A549 (cell line): ENCODE results near the gene FOXK1.

ENCODE experiments used
- HOXA7 ChIP-seq: fragments of 250-450 bp; sonication (Bioruptor Pico); IDR thresholded peaks from 2 replicates; pipeline ENCODE4 v1.5.0; 2020; ENCODE audit warnings: mild to moderate bottlenecking, moderate library complexity
- MYC ChIP-seq: IDR thresholded peaks from 2 replicates; pipeline ENCODE4 v1.6.1; 2012; ENCODE audit warnings: mild to moderate bottlenecking, inconsistent platforms, low read length, improper control_type of control experiment, borderline replicate concordance
- PHF8 ChIP-seq: fragments of 200-600 bp; sonication (generic); IDR thresholded peaks from 2 replicates; pipeline ENCODE4 v1.6.1; 2016; ENCODE audit warnings: low read depth, mild to moderate bottlenecking, antibody characterized with exemption, moderate library complexity, borderline replicate concordance
- POLR2A ChIP-seq: IDR thresholded peaks from 2 replicates; pipeline ENCODE4 v1.6.1; 2012; ENCODE audit warnings: mild to moderate bottlenecking, low read length
- RFX5 ChIP-seq: fragments of 450-650 bp; IDR thresholded peaks from 2 replicates; pipeline ENCODE4 v1.7.1; 2014; ENCODE audit warnings: antibody characterized with exemption, mild to moderate bottlenecking, moderate library complexity
- SMC3 ChIP-seq: fragments of >200 bp; sonication (Bioruptor Twin); formaldehyde crosslinking; IDR thresholded peaks from 3 replicates; pipeline ENCODE4 v1.6.1; 2018; ENCODE audit warnings: inconsistent platforms
- TP53 ChIP-seq: fragments of 250-450 bp; sonication (Bioruptor Pico); IDR thresholded peaks from 2 replicates; pipeline ENCODE4 v1.5.0; 2021; ENCODE audit warnings: mild to moderate bottlenecking, moderate library complexity
- ZNF302 ChIP-seq: fragments of 250-450 bp; sonication (Bioruptor Pico); IDR thresholded peaks from 2 replicates; pipeline ENCODE4 v1.9.0; 2021; ENCODE audit warnings: inconsistent platforms, mild to moderate bottlenecking, moderate library complexity
- TF ChIP-seq, protein P1 (sequence below): fragments of >200 bp; sonication (Bioruptor Twin); formaldehyde crosslinking; IDR thresholded peaks from 3 replicates; pipeline ENCODE4 v1.5.1; 2016
- TF ChIP-seq, protein P2 (sequence below): IDR thresholded peaks from 2 replicates; pipeline ENCODE4 v1.6.1; 2012
- TF ChIP-seq, protein P3 (sequence below): fragments of 450-650 bp; IDR thresholded peaks from 2 replicates; pipeline ENCODE4 v1.6.1; 2014; ENCODE audit warnings: antibody characterized with exemption

DNA sequence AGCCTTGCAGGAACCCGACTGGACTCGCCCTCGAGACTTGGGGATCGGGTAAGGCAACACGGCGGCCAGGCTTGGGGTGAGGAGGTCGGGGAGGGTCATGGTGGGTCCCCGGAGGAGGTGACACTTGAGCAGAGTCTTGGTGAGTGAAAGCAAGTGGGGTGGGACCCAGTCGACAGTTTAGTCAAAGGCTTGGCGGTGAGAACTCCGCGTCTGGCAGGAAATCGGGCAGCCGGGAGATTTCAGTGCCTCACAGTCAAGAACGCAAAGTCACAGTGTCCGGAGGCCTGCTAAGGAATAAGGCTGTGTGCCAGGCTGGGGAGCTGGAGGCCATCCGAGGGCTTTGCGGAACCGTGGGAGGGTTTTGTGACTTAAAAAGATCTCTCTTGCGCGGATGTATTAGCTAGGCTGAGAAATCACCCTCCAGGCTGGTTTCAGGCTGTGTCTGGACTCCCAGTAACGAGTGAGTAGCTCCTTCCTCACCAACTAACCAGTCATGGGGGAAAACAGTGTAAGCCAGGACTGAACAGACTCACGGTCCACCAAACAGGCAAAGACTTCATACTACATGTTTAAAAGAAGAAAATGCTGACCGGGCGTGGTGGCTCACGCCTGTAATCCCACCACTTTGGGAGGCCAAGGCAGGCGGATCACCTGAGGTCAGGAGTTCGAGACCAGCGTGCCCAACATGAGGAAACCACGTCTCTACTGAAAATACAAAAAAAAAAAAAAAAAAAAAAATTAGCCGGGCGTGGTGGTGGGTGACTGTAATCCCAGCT, 93.9 kb downstream of the FOXK1 start:
- TF ChIP-seq TP53 (CRISPR knock-in tag) = no peak
- TF ChIP-seq, protein P1, sequence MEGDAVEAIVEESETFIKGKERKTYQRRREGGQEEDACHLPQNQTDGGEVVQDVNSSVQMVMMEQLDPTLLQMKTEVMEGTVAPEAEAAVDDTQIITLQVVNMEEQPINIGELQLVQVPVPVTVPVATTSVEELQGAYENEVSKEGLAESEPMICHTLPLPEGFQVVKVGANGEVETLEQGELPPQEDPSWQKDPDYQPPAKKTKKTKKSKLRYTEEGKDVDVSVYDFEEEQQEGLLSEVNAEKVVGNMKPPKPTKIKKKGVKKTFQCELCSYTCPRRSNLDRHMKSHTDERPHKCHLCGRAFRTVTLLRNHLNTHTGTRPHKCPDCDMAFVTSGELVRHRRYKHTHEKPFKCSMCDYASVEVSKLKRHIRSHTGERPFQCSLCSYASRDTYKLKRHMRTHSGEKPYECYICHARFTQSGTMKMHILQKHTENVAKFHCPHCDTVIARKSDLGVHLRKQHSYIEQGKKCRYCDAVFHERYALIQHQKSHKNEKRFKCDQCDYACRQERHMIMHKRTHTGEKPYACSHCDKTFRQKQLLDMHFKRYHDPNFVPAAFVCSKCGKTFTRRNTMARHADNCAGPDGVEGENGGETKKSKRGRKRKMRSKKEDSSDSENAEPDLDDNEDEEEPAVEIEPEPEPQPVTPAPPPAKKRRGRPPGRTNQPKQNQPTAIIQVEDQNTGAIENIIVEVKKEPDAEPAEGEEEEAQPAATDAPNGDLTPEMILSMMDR = no peak
- no peak for TF ChIP-seq RFX5
- TF ChIP-seq HOXA7 (CRISPR knock-in tag) = no peak
- TF ChIP-seq, protein P2, sequence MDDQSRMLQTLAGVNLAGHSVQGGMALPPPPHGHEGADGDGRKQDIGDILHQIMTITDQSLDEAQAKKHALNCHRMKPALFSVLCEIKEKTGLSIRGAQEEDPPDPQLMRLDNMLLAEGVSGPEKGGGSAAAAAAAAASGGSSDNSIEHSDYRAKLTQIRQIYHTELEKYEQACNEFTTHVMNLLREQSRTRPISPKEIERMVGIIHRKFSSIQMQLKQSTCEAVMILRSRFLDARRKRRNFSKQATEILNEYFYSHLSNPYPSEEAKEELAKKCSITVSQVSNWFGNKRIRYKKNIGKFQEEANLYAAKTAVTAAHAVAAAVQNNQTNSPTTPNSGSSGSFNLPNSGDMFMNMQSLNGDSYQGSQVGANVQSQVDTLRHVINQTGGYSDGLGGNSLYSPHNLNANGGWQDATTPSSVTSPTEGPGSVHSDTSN = no peak
- no peak; the same call in 1 of the 2 replicates for TF ChIP-seq PHF8
- TF ChIP-seq ZNF302 (CRISPR knock-in tag) = no peak
- TF ChIP-seq, protein P3, sequence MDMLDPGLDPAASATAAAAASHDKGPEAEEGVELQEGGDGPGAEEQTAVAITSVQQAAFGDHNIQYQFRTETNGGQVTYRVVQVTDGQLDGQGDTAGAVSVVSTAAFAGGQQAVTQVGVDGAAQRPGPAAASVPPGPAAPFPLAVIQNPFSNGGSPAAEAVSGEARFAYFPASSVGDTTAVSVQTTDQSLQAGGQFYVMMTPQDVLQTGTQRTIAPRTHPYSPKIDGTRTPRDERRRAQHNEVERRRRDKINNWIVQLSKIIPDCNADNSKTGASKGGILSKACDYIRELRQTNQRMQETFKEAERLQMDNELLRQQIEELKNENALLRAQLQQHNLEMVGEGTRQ = no peak
- no peak for TF ChIP-seq SMC3
- no peak for TF ChIP-seq POLR2A
- TF ChIP-seq MYC = no peak
